Measurements from ENCODE around the gene GOLGA6L24.
"Not testable (repeated sequence)": the region's sequence is repeated elsewhere in the genome, so short reads cannot be mapped to it uniquely, and the experiment has no call there.

DNA sequence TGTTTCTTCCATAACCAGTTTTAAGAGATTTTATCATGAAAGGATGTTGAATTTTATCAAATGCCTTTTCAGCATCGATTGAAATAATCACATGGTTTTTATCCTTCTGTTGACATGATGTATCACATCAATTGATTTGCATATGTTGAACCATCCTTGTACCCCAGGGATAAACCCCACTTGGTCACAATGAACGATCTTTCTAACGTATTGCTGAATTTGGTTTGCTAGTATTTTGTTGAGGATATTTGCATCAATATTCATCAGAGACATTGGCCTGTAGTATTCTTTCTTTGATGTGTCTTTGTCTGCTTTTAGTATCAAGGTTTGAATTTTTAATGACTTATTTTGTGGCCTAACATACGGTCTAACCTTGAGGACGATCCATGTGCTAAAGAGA lies 49.2 kb downstream of the GOLGA6L24 start:
- TF ChIP-seq, protein P1, sequence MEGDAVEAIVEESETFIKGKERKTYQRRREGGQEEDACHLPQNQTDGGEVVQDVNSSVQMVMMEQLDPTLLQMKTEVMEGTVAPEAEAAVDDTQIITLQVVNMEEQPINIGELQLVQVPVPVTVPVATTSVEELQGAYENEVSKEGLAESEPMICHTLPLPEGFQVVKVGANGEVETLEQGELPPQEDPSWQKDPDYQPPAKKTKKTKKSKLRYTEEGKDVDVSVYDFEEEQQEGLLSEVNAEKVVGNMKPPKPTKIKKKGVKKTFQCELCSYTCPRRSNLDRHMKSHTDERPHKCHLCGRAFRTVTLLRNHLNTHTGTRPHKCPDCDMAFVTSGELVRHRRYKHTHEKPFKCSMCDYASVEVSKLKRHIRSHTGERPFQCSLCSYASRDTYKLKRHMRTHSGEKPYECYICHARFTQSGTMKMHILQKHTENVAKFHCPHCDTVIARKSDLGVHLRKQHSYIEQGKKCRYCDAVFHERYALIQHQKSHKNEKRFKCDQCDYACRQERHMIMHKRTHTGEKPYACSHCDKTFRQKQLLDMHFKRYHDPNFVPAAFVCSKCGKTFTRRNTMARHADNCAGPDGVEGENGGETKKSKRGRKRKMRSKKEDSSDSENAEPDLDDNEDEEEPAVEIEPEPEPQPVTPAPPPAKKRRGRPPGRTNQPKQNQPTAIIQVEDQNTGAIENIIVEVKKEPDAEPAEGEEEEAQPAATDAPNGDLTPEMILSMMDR (conservative IDR thresholded peaks at IDR 0.05; ENCODE audit: low read length) = not testable (repeated sequence)
- not testable (repeated sequence) for TF ChIP-seq EZH2phosphoT487 (IDR thresholded peaks at IDR 0.05; ENCODE audit: borderline replicate concordance)
